Measurements from ENCODE around the gene PPP1R9B.

The PPP1R9B gene

GRCh38 chr17:50101346-50102163, 48.9 kb downstream of the PPP1R9B start:
- peaks cover 5% of the 10 kb centered on the region for H3K4me1 ChIP-seq (ENCODE audit: insufficient read depth, low read length)
- H3K9ac ChIP-seq (ENCODE audit: low read depth, low read length), result no peak overlapping the region
- H3K27ac ChIP-seq (ENCODE audit: low read length), result no peak overlapping the region
- H3K79me2 ChIP-seq (ENCODE audit: insufficient read depth, low read length), result no peaks in the 10 kb centered on the region
- DNase-seq (no peak), ATAC-seq (ENCODE audit: insufficient read depth, low read depth) (no peak)
- no peaks in the 10 kb centered on the region for H3K27me3 ChIP-seq (ENCODE audit: insufficient read depth, low read length, poor library complexity)
- H4K20me1 ChIP-seq (ENCODE audit: insufficient read depth, low read length), result no peaks in the 10 kb centered on the region; the same call in 1 of the 2 replicates
- no peak overlapping the region for H2AFZ ChIP-seq (ENCODE audit: low read depth, low read length)
- H3K4me3 ChIP-seq (ENCODE audit: low read depth in 1 of 2, low read length in 2 of 2), result no peak overlapping the region
- H3K36me3 ChIP-seq (ENCODE audit: insufficient read depth, low read length), result no peaks in the 10 kb centered on the region
- H3K9me3 ChIP-seq (ENCODE audit: insufficient read depth, low read length, severe bottlenecking), result no peaks in the 10 kb centered on the region
- TF ChIP-seq CTCF (IDR thresholded peaks at IDR 0.05; ENCODE audit: borderline replicate concordance, extremely low read depth, low read length, poor library complexity, severe bottlenecking), result no peak
- no peak for TF ChIP-seq EZH2 (IDR thresholded peaks at IDR 0.05; ENCODE audit: borderline replicate concordance, low read depth, low read length, severe bottlenecking)
- H3K4me2 ChIP-seq (ENCODE audit: insufficient read depth, low read length), result no peak overlapping the region

- Histone ChIP-seq H3K27ac (ENCODE audit: low read length) (no peak overlapping the region), H3K27me3 (ENCODE audit: insufficient read depth, low read length, poor library complexity) (no peaks in the 10 kb centered on the region)
These were observed 49.5 kb downstream of the PPP1R9B start for GRCh38 chr17:50100921-50101345.

GRCh38 chr17:50100480-50100883, 50.0 kb downstream of the PPP1R9B start:
- H4K20me1 ChIP-seq (ENCODE audit: insufficient read depth, low read length), result no peaks in the 10 kb centered on the region; the same call in 1 of the 2 replicates
- H3K9me3 ChIP-seq (ENCODE audit: insufficient read depth, low read length, severe bottlenecking), result no peaks in the 10 kb centered on the region
- DNase-seq (no peak), ATAC-seq (ENCODE audit: insufficient read depth, low read depth) (no peak)
- peaks cover 15% of the 10 kb centered on the region for H3K4me1 ChIP-seq (ENCODE audit: insufficient read depth, low read length)
- no peak overlapping the region for H3K9ac ChIP-seq (ENCODE audit: low read depth, low read length)
- H3K4me3 ChIP-seq (ENCODE audit: low read depth in 1 of 2, low read length in 2 of 2), result no peak overlapping the region
- H3K36me3 ChIP-seq (ENCODE audit: insufficient read depth, low read length), result no peaks in the 10 kb centered on the region
- no peak overlapping the region for H3K27ac ChIP-seq (ENCODE audit: low read length)
- TF ChIP-seq EZH2 (IDR thresholded peaks at IDR 0.05; ENCODE audit: borderline replicate concordance, low read depth, low read length, severe bottlenecking), result no peak
- TF ChIP-seq CTCF (IDR thresholded peaks at IDR 0.05; ENCODE audit: borderline replicate concordance, extremely low read depth, low read length, poor library complexity, severe bottlenecking), result no peak
- no peak overlapping the region for H3K4me2 ChIP-seq (ENCODE audit: insufficient read depth, low read length)
- no peaks in the 10 kb centered on the region for H3K27me3 ChIP-seq (ENCODE audit: insufficient read depth, low read length, poor library complexity)
- H3K79me2 ChIP-seq (ENCODE audit: insufficient read depth, low read length), result no peaks in the 10 kb centered on the region
- H2AFZ ChIP-seq (ENCODE audit: low read depth, low read length), result no peak overlapping the region

More at GRCh38 chr17:50100921-50101345, 49.5 kb downstream of the PPP1R9B start:
- H3K79me2 ChIP-seq (ENCODE audit: insufficient read depth, low read length), result no peaks in the 10 kb centered on the region
- no peaks in the 10 kb centered on the region for H3K36me3 ChIP-seq (ENCODE audit: insufficient read depth, low read length)
- no peaks in the 10 kb centered on the region; the same call in 1 of the 2 replicates for H4K20me1 ChIP-seq (ENCODE audit: insufficient read depth, low read length)
- no peak overlapping the region for H3K4me3 ChIP-seq (ENCODE audit: low read depth in 1 of 2, low read length in 2 of 2)
- H2AFZ ChIP-seq (ENCODE audit: low read depth, low read length), result no peak overlapping the region
- ATAC-seq (ENCODE audit: insufficient read depth, low read depth), result no peak
- TF ChIP-seq EZH2 (IDR thresholded peaks at IDR 0.05; ENCODE audit: borderline replicate concordance, low read depth, low read length, severe bottlenecking), result no peak
- no peak for TF ChIP-seq CTCF (IDR thresholded peaks at IDR 0.05; ENCODE audit: borderline replicate concordance, extremely low read depth, low read length, poor library complexity, severe bottlenecking)
- no peak overlapping the region for H3K9ac ChIP-seq (ENCODE audit: low read depth, low read length)
- H3K9me3 ChIP-seq (ENCODE audit: insufficient read depth, low read length, severe bottlenecking), result no peaks in the 10 kb centered on the region
- H3K4me2 ChIP-seq (ENCODE audit: insufficient read depth, low read length), result no peak overlapping the region
- peaks cover 11% of the 10 kb centered on the region for H3K4me1 ChIP-seq (ENCODE audit: insufficient read depth, low read length)
- DNase-seq, result no peak
